A549 (cell line): ENCODE measurements around the gene ASPA.

Source experiments
- TF ChIP-seq, protein P1 (sequence below): fragments of >200 bp; sonication (Bioruptor Twin); formaldehyde crosslinking; IDR thresholded peaks from 3 replicates; pipeline ENCODE4 v1.5.1; 2016
- TF ChIP-seq, protein P2 (sequence below): IDR thresholded peaks from 2 replicates; pipeline ENCODE4 v1.6.1; 2012; ENCODE audit warnings: low read depth, borderline replicate concordance

DNA sequence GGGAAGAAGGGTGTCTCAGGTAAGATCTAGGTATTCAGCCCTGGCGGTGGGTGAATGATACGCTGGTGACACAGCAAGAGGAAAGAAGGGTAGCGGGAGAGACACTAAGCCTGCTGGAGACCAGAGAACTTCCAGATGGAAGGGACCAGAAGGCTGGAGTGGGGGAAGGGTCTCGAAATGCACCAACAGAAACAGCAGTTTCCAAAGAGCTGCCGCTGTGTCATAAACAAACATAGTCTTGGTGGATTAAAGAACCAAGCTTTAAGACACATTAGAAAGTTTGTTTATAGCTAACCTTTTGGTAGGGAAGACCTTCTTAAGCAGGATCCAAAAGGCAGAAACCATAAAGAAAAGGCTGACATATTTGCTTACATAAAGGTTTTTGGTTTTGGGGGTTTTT is 60.9 kb downstream of the ASPA start:
- TF ChIP-seq, protein P1, sequence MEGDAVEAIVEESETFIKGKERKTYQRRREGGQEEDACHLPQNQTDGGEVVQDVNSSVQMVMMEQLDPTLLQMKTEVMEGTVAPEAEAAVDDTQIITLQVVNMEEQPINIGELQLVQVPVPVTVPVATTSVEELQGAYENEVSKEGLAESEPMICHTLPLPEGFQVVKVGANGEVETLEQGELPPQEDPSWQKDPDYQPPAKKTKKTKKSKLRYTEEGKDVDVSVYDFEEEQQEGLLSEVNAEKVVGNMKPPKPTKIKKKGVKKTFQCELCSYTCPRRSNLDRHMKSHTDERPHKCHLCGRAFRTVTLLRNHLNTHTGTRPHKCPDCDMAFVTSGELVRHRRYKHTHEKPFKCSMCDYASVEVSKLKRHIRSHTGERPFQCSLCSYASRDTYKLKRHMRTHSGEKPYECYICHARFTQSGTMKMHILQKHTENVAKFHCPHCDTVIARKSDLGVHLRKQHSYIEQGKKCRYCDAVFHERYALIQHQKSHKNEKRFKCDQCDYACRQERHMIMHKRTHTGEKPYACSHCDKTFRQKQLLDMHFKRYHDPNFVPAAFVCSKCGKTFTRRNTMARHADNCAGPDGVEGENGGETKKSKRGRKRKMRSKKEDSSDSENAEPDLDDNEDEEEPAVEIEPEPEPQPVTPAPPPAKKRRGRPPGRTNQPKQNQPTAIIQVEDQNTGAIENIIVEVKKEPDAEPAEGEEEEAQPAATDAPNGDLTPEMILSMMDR, result no peak
- TF ChIP-seq, protein P2, sequence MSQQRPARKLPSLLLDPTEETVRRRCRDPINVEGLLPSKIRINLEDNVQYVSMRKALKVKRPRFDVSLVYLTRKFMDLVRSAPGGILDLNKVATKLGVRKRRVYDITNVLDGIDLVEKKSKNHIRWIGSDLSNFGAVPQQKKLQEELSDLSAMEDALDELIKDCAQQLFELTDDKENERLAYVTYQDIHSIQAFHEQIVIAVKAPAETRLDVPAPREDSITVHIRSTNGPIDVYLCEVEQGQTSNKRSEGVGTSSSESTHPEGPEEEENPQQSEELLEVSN, result no peak
